ENCODE measurements around the gene SPECC1. TPM values are rescaled to one million over a fixed set of nuclear protein-coding genes. Genes with fewer than 3 reads are reported as not detected.
"Not testable (repeated sequence)": the region's sequence is repeated elsewhere in the genome, so short reads cannot be mapped to it uniquely, and the experiment has no call there.

SPECC1 gene
- total RNA-seq, 1 donor from 2014 or later, result 91.9 TPM

GRCh38 chr17:20260268-20260667 lies 251.1 kb downstream of the SPECC1 start:
- peaks cover 9% of the 10 kb centered on the region for H3K9me3 Mint-ChIP-seq (ENCODE audit: low read depth)
- H3K27me3 Mint-ChIP-seq (ENCODE audit: low read depth), result no peaks in the 10 kb centered on the region
- H3K4me1 Mint-ChIP-seq (ENCODE audit: low read depth), result peaks cover 44% of the 10 kb centered on the region
- no peak for TF ChIP-seq CTCF (IDR thresholded peaks at IDR 0.05)
- peaks cover 37% of the 10 kb centered on the region for H3K36me3 Mint-ChIP-seq (ENCODE audit: low read depth)
- no peak for DNase-seq (ENCODE audit: low spot score)
- no peak overlapping the region for H3K4me3 Mint-ChIP-seq (ENCODE audit: unreplicated experiment)
- no peak overlapping the region for H3K27ac Mint-ChIP-seq (ENCODE audit: unreplicated experiment)

- peaks cover 63% of the 10 kb centered on the region for H3K4me1 Mint-ChIP-seq (ENCODE audit: low read depth)
- no peak overlapping the region for H3K4me3 Mint-ChIP-seq (ENCODE audit: unreplicated experiment)
- H3K27me3 Mint-ChIP-seq (ENCODE audit: low read depth), result no peaks in the 10 kb centered on the region
- H3K36me3 Mint-ChIP-seq (ENCODE audit: low read depth), result peaks cover 27% of the 10 kb centered on the region
- no peak for TF ChIP-seq CTCF (IDR thresholded peaks at IDR 0.05)
- H3K9me3 Mint-ChIP-seq (ENCODE audit: low read depth), result peaks cover 9% of the 10 kb centered on the region
- DNase-seq (ENCODE audit: low spot score), result no peak
- H3K27ac Mint-ChIP-seq (ENCODE audit: unreplicated experiment), result peak overlapping the region; percentile 94
Measured at GRCh38 chr17:20262226-20263114, 253.3 kb downstream of the SPECC1 start.

GRCh38 chr17:20263115-20263433 lies 253.9 kb downstream of the SPECC1 start:
- not testable (repeated sequence) for H3K4me3 Mint-ChIP-seq (ENCODE audit: unreplicated experiment); DNase-seq (ENCODE audit: low spot score); H3K9me3 Mint-ChIP-seq (ENCODE audit: low read depth); H3K27me3 Mint-ChIP-seq (ENCODE audit: low read depth)
- Mint-ChIP-seq H3K27ac (ENCODE audit: unreplicated experiment) (peak overlapping the region; percentile 94), H3K36me3 (ENCODE audit: low read depth) (peaks cover 21% of the 10 kb centered on the region), H3K4me1 (ENCODE audit: low read depth) (peaks cover 69% of the 10 kb centered on the region)

GRCh38 chr17:20263595-20263994 lies 254.4 kb downstream of the SPECC1 start:
- Mint-ChIP-seq H3K4me3 (ENCODE audit: unreplicated experiment) (peak overlapping the region; percentile 49), H3K36me3 (ENCODE audit: low read depth) (peaks cover 17% of the 10 kb centered on the region), H3K4me1 (ENCODE audit: low read depth) (peaks cover 72% of the 10 kb centered on the region), H3K9me3 (ENCODE audit: low read depth) (peaks cover 2% of the 10 kb centered on the region), H3K27ac (ENCODE audit: unreplicated experiment) (peak overlapping the region; percentile 94), H3K27me3 (ENCODE audit: low read depth) (no peaks in the 10 kb centered on the region)
- no peak for DNase-seq (ENCODE audit: low spot score)
- no peak for TF ChIP-seq CTCF (IDR thresholded peaks at IDR 0.05)

- Mint-ChIP-seq H3K4me1 (ENCODE audit: low read depth) (peaks cover 85% of the 10 kb centered on the region), H3K27me3 (ENCODE audit: low read depth) (no peaks in the 10 kb centered on the region), H3K4me3 (ENCODE audit: unreplicated experiment) (peak overlapping the region; percentile 44), H3K27ac (ENCODE audit: unreplicated experiment) (peak overlapping the region; percentile 94), H3K36me3 (ENCODE audit: low read depth) (peaks cover 15% of the 10 kb centered on the region), H3K9me3 (ENCODE audit: low read depth) (no peaks in the 10 kb centered on the region)
- no peak for DNase-seq (ENCODE audit: low spot score)
- no peak for TF ChIP-seq CTCF (IDR thresholded peaks at IDR 0.05)
Measured at GRCh38 chr17:20264996-20265395, 255.8 kb downstream of the SPECC1 start.
